IMR-90 (cell line): ENCODE measurements around the gene STAC2. TPM values are rescaled to one million over a fixed set of nuclear protein-coding genes. Genes with fewer than 3 reads are reported as not detected.
A peak's percentile ranks its signal among the peaks of the same experiment; 100 is the strongest.

Source experiments
- ATAC-seq: fragments of 200-7000 bp; cut with Tn5 transposase; 2 replicates; pipeline ENCODE4 v1.9.1; 2020; ENCODE audit warnings: low read depth, mild to moderate bottlenecking, moderate library complexity
- BruUV-seq: library from RNA; stranded (reverse); fragments of 400-500 nt; replicated peaks from 2 replicates; lab custom pipeline; 2021; lab: Mats Ljungman, UMichigan
- CTCF ChIA-PET: fragments of 300-600 bp; formaldehyde crosslinking; extraction: SDS; loops from one replicate; lab custom pipeline; 2021; ENCODE audit warnings: antibody characterized with exemption; lab: Yijun Ruan, JAX
- POLR2A ChIA-PET: fragments of 300-600 bp; sonication (Branson Sonifier 250); formaldehyde crosslinking; loops from one replicate; lab custom pipeline; 2022; ENCODE audit warnings: antibody characterized with exemption; ENCODE audit not compliant: unreplicated experiment; lab: Charles Lee
- DNase-seq: peaks from one replicate; pipeline ENCODE4 v3.0.0; 2013
- H2AFZ ChIP-seq: replicated peaks from 2 replicates; pipeline ENCODE3; 2013; ENCODE audit warnings: low read length, mild to moderate bottlenecking; ENCODE audit not compliant: poor library complexity
- H2AK5ac ChIP-seq: 2 replicates; pipeline ENCODE4 v1.6.1; 2013; ENCODE audit warnings: low read depth, low read length, inconsistent platforms
- H2AK9ac ChIP-seq: replicated peaks from 2 replicates; pipeline ENCODE3; 2013; ENCODE audit warnings: mild to moderate bottlenecking, low read depth, low read length, moderate library complexity; ENCODE audit not compliant: poor library complexity
- H2BK120ac ChIP-seq: 2 replicates; pipeline ENCODE4 v1.6.1; 2013; ENCODE audit warnings: low read depth, low read length, inconsistent platforms
- H2BK15ac ChIP-seq: 3 replicates; pipeline ENCODE4 v1.6.1; 2013; ENCODE audit warnings: low read depth, low read length, inconsistent platforms
- H2BK20ac ChIP-seq: 2 replicates; pipeline ENCODE4 v1.6.1; 2013; ENCODE audit warnings: low read depth, mild to moderate bottlenecking, inconsistent platforms, low read length, moderate library complexity
- H2BK5ac ChIP-seq: 2 replicates; pipeline ENCODE4 v1.6.1; 2013; ENCODE audit warnings: mild to moderate bottlenecking, low read depth, low read length, inconsistent platforms; ENCODE audit not compliant: poor library complexity, severe bottlenecking
- H3K14ac ChIP-seq: replicated peaks from 2 replicates; pipeline ENCODE4 v1.6.1; 2013; ENCODE audit warnings: low read depth, low read length, inconsistent platforms
- H3K18ac ChIP-seq: 2 replicates; pipeline ENCODE4 v1.6.1; 2013; ENCODE audit warnings: low read depth, low read length, control low read depth
- H3K23ac ChIP-seq: 2 replicates; pipeline ENCODE4 v1.6.1; 2013; ENCODE audit warnings: low read depth, low read length, inconsistent platforms
- H3K27ac ChIP-seq: 2 replicates; pipeline ENCODE4 v1.5.1; 2013; ENCODE audit warnings: mild to moderate bottlenecking, control low read depth, low read length; ENCODE audit not compliant: insufficient read depth
- H3K27me3 ChIP-seq: 2 replicates; pipeline ENCODE4 v1.6.1; 2013; ENCODE audit warnings: low read length; ENCODE audit not compliant: control insufficient read depth, insufficient read depth
- H3K36me3 ChIP-seq: 2 replicates; pipeline ENCODE4 v1.6.1; 2013; ENCODE audit warnings: low read length, mixed read lengths; ENCODE audit not compliant: control insufficient read depth, insufficient read depth
- H3K4ac ChIP-seq: 2 replicates; pipeline ENCODE4 v1.6.1; 2013; ENCODE audit warnings: low read depth, low read length, inconsistent platforms
- H3K4me1 ChIP-seq: 2 replicates; pipeline ENCODE4 v1.6.1; 2013; ENCODE audit warnings: low read length, mixed read lengths; ENCODE audit not compliant: control insufficient read depth, insufficient read depth
- H3K4me2 ChIP-seq: 2 replicates; pipeline ENCODE4 v1.6.1; 2013; ENCODE audit warnings: low read depth, mild to moderate bottlenecking, control low read depth, low read length, moderate library complexity
- H3K4me3 ChIP-seq: 2 replicates; pipeline ENCODE4 v1.5.1; 2013; ENCODE audit warnings: low read depth, mild to moderate bottlenecking, control low read depth, low read length, moderate library complexity; ENCODE audit not compliant: insufficient read depth
- H3K56ac ChIP-seq: 2 replicates; pipeline ENCODE4 v1.6.1; 2013; ENCODE audit warnings: low read length, inconsistent platforms; ENCODE audit not compliant: insufficient read depth; ENCODE audit errors: extremely low read depth
- H3K79me1 ChIP-seq, 2 experiments: 2 replicates each; pipeline ENCODE4 v1.6.1; 2013; ENCODE audit warnings: low read length in 2 of 2, inconsistent platforms in 1 of 2, low read depth in 1 of 2
- H3K9ac ChIP-seq: 2 replicates; pipeline ENCODE4 v1.6.1; 2013; ENCODE audit warnings: low read depth, low read length, control low read depth
- H3K9me1 ChIP-seq: 2 replicates; pipeline ENCODE4 v1.6.1; 2013; ENCODE audit warnings: low read length, inconsistent platforms; ENCODE audit not compliant: insufficient read depth
- H3K9me3 ChIP-seq: 2 replicates; pipeline ENCODE4 v1.6.1; 2013; ENCODE audit warnings: low read length; ENCODE audit not compliant: control insufficient read depth, insufficient read depth
- H4K20me1 ChIP-seq: 2 replicates; pipeline ENCODE4 v1.6.1; 2013; ENCODE audit warnings: low read length, inconsistent platforms; ENCODE audit not compliant: insufficient read depth
- H4K5ac ChIP-seq: 2 replicates; pipeline ENCODE4 v1.6.1; 2013; ENCODE audit warnings: mild to moderate bottlenecking, low read depth, low read length, control low read depth
- H4K8ac ChIP-seq, 2 experiments: 2 replicates each; pipeline ENCODE4 v1.6.1; 2013; ENCODE audit warnings: low read depth in 2 of 2, low read length in 2 of 2, control low read depth in 1 of 2, inconsistent platforms in 1 of 2
- H4K91ac ChIP-seq: 2 replicates; pipeline ENCODE4 v1.6.1; 2013; ENCODE audit warnings: low read depth, low read length, inconsistent platforms; ENCODE audit not compliant: insufficient read depth
- CEBPB ChIP-seq: IDR thresholded peaks from 2 replicates; pipeline ENCODE4 v1.6.1; 2012; ENCODE audit warnings: low read depth, low read length, improper control_type of control experiment
- CTCF ChIP-seq: conservative IDR thresholded peaks from 2 replicates; pipeline ENCODE4 v1.5.1; 2012; ENCODE audit warnings: mild to moderate bottlenecking, low read depth, low read length, improper control_type of control experiment
- ELK1 ChIP-seq: fragments of 150-350 bp; IDR thresholded peaks from 2 replicates; pipeline ENCODE4 v1.6.1; 2016; ENCODE audit warnings: low read depth, mild to moderate bottlenecking, low read length, moderate library complexity, borderline replicate concordance
- FOS ChIP-seq: fragments of 150-350 bp; IDR thresholded peaks from 2 replicates; pipeline ENCODE4 v1.6.1; 2016; ENCODE audit warnings: low read depth, low read length
- MAFK ChIP-seq: IDR thresholded peaks from 2 replicates; pipeline ENCODE4 v1.6.1; 2012; ENCODE audit warnings: low read depth, low read length, improper control_type of control experiment
- MAZ ChIP-seq: IDR thresholded peaks from 2 replicates; pipeline ENCODE4 v1.6.1; 2012; ENCODE audit warnings: low read depth, mild to moderate bottlenecking, low read length, improper control_type of control experiment, moderate library complexity, borderline replicate concordance
- MXI1 ChIP-seq: IDR thresholded peaks from 2 replicates; pipeline ENCODE4 v1.6.1; 2012; ENCODE audit warnings: low read depth, mild to moderate bottlenecking, low read length, moderate library complexity, borderline replicate concordance
- NFE2L2 ChIP-seq: fragments of 150-350 bp; IDR thresholded peaks from 2 replicates; pipeline ENCODE4 v1.6.1; 2016; ENCODE audit warnings: low read depth, mild to moderate bottlenecking, low read length
- POLR2A ChIP-seq: IDR thresholded peaks from 2 replicates; pipeline ENCODE4 v1.6.1; 2012; ENCODE audit warnings: mild to moderate bottlenecking, low read depth, low read length
- RAD21 ChIP-seq: IDR thresholded peaks from 2 replicates; pipeline ENCODE4 v1.6.1; 2012; ENCODE audit warnings: low read length, improper control_type of control experiment
- RCOR1 ChIP-seq: IDR thresholded peaks from 2 replicates; pipeline ENCODE4 v1.6.1; 2012; ENCODE audit warnings: mild to moderate bottlenecking, low read length, improper control_type of control experiment; ENCODE audit not compliant: insufficient replicate concordance
- RFX5 ChIP-seq: IDR thresholded peaks from 2 replicates; pipeline ENCODE4 v1.8.0; 2012; ENCODE audit warnings: low read depth, mild to moderate bottlenecking, low read length, moderate library complexity
- SMC3 ChIP-seq: fragments of 150-350 bp; IDR thresholded peaks from 2 replicates; pipeline ENCODE4 v1.6.1; 2016; ENCODE audit warnings: low read depth, mild to moderate bottlenecking, antibody characterized with exemption, low read length, moderate library complexity
- USF2 ChIP-seq: fragments of 150-350 bp; IDR thresholded peaks from 2 replicates; pipeline ENCODE4 v1.6.1; 2017; ENCODE audit warnings: mild to moderate bottlenecking, antibody characterized with exemption, low read length, low read depth
- WGBS, 2 experiments: methylation state at CpG; one replicate each; pipeline versions ENCODE4 v1.1.5 to v1.1.7; 2013; ENCODE audit warnings: missing lambda C conversion rate in 2 of 2; ENCODE audit not compliant: insufficient read length in 1 of 2; ENCODE audit errors: extremely low coverage in 2 of 2; 5-methylcytosine and 5-hydroxymethylcytosine counted together
- dilution Hi-C: fragments of 300-500 bp; cut with HindIII; formaldehyde crosslinking; loops from one replicate; pipeline ENCODE4 v1.14.3; 2018; ENCODE audit warnings: low sequenced_read_pairs; ENCODE audit not compliant: unreplicated experiment
- in situ Hi-C: fragments of 300-500 bp; cut with MboI; formaldehyde crosslinking; loops from 3 replicates; pipeline ENCODE4 v1.14.3; 2019; ENCODE audit warnings: low sequenced_read_pairs, inconsistent platforms, mixed read lengths
- intact Hi-C: fragments of 100-400 bp; cut with micrococcal nuclease; formaldehyde crosslinking; loops from 2 replicates; pipeline ENCODE4 v1.10.0; 2022
- polyA plus RNA-seq, 3 experiments: library from polyadenylated mRNA; depleted of rRNA; stranded (reverse); fragments of >200 nt; gene quantifications; 2 replicates each; pipeline ENCODE4 v1.2.3, GENCODE V29; 2012; ENCODE audit warnings: low replicate concordance in 1 of 3
- total RNA-seq: library from RNA; depleted of rRNA; stranded (reverse); fragments of >200 nt; gene quantifications from 2 replicates; pipeline ENCODE4 v1.2.3, GENCODE V29; 2012

The STAC2 gene
- total and polyA plus RNA-seq, 2 of the 4 experiments (the other 2 are of a cell fraction), result 0.02 TPM; not detected in 1

- dilution Hi-C loops, result no loop called here
- Histone ChIP-seq H2AK9ac (no peak overlapping the region), H3K9me1 (peaks cover 10% of the 10 kb centered on the region; the same call in 1 of the 2 replicates), H4K91ac (no peak overlapping the region), H3K27ac (no peak overlapping the region), H2AK5ac (no peak overlapping the region), H2BK5ac (no peak overlapping the region), H4K8ac (no peak overlapping the region), H2BK20ac (no peak overlapping the region), H3K4me1 (no peaks in the 10 kb centered on the region), H3K9me3 (no peaks in the 10 kb centered on the region), H3K56ac (no peak overlapping the region), H3K23ac (no peak overlapping the region), H3K36me3 (peaks cover 22% of the 10 kb centered on the region), H3K14ac (no peak overlapping the region), H3K4me2 (no peak overlapping the region), H3K79me1 (0 out of 4 replicates have a peak, but pooled peaks cover 0 to 2% of the 10 kb centered on the region in 2 experiments), H2AFZ (peak overlapping the region; percentile 56), H3K4ac (no peak overlapping the region), H3K18ac (no peak overlapping the region), H2BK15ac (no peak overlapping the region), H3K4me3 (no peak overlapping the region), H2BK120ac (no peak overlapping the region), H4K20me1 (peaks cover 10% of the 10 kb centered on the region), H3K27me3 (no peaks in the 10 kb centered on the region), H4K5ac (no peak overlapping the region), H3K9ac (no peak overlapping the region)
- DNase-seq (peak; percentile 60), ATAC-seq (peak; percentile 71)
- ChIA-PET CTCF (interaction anchor here (0.9 to 2.7 kb wide), 3 partner anchors 8 to 69 kb away, joined by 3 to 19 read pairs (median 6); partner anchors contain the start of gene ARL5C), POLR2A (interaction anchor here (0.9 kb wide), 1 partner anchor 11 kb away, joined by 3 read pairs; no protein-coding TSS in a partner anchor)
- BruUV-seq, result no TSS peak
- 62% methylated on average over 11 of the region's 35 CpGs; no CpG with 5 or more reads in 1 of the 2 experiments for WGBS, 2 experiments
- intact Hi-C loops, result loop anchor here (1.0 kb wide), 1 partner anchor 192 kb away; no protein-coding TSS in a partner anchor
- in situ Hi-C loops, result no loop called here
- TF ChIP-seq MAZ (peak; percentile 81; the same call in 1 of the 2 replicates), MAFK (no peak), FOS (no peak), RCOR1 (no peak), POLR2A (no peak), MXI1 (no peak), ELK1 (no peak), USF2 (no peak), SMC3 (peak; percentile 46), RAD21 (peak; percentile 63), CEBPB (no peak), RFX5 (no peak), NFE2L2 (no peak), CTCF (peak; percentile 69)
Observed at GRCh38 chr17:39174920-39175694, 50.6 kb downstream of the STAC2 start.
